ENCODE data around the gene C2CD4C.

GRCh38 chr19:390386-391206 lies 18.4 kb downstream of the C2CD4C start:
- TF ChIP-seq CTCF (IDR thresholded peaks at IDR 0.05) (no peak), POLR2A (IDR thresholded peaks at IDR 0.05) (no peak)
